Panc1 (cell line): ENCODE data around the gene PKD2L2. TPM values are rescaled to one million over a fixed set of nuclear protein-coding genes. Genes with fewer than 3 reads are reported as not detected.

ENCODE experiments used
- ATAC-seq: fragments of 200-7000 bp; cut with Tn5 transposase; 2 replicates; pipeline ENCODE4 v1.9.1; 2020; ENCODE audit warnings: mild to moderate bottlenecking, moderate library complexity
- BruUV-seq: library from RNA; stranded (reverse); fragments of 400-500 nt; replicated peaks from 2 replicates; lab custom pipeline; 2021; lab: Mats Ljungman, UMichigan
- CTCF ChIA-PET: fragments of 300-600 bp; sonication (Branson Sonifier 250); formaldehyde crosslinking; loops from one replicate; lab custom pipeline; 2022; ENCODE audit warnings: antibody characterized with exemption; lab: Charles Lee
- POLR2A ChIA-PET: fragments of 300-600 bp; sonication (Branson Sonifier 250); formaldehyde crosslinking; loops from one replicate; lab custom pipeline; 2022; ENCODE audit warnings: antibody characterized with exemption; lab: Charles Lee
- DNase-seq: peaks from one replicate; pipeline ENCODE4 v3.0.0-alpha.2; 2010; ENCODE audit warnings: low read depth, low spot score
- H3K27ac ChIP-seq: 2 replicates; pipeline ENCODE4 v1.5.1; 2011; ENCODE audit warnings: mild to moderate bottlenecking, low read length, inconsistent platforms
- H3K27me3 ChIP-seq: fragments of 200-500 bp; sonication (Bioruptor generic); 2 replicates; pipeline ENCODE4 v1.6.0; 2014; ENCODE audit warnings: low read length, inconsistent platforms; ENCODE audit not compliant: control insufficient read depth, insufficient read depth
- H3K36me3 ChIP-seq: fragments of 200-500 bp; sonication (Bioruptor generic); 2 replicates; pipeline ENCODE4 v1.5.1; 2014; ENCODE audit warnings: inconsistent platforms, mild to moderate bottlenecking, low read length, moderate library complexity; ENCODE audit not compliant: control insufficient read depth, insufficient read depth
- H3K4me1 ChIP-seq: 2 replicates; pipeline ENCODE4 v1.5.1; 2011; ENCODE audit warnings: inconsistent platforms, mild to moderate bottlenecking, low read length, moderate library complexity; ENCODE audit not compliant: control insufficient read depth, insufficient read depth
- H3K4me3 ChIP-seq, 2 experiments: 2 replicates each; pipeline ENCODE4 v1.5.1; 2011 to 2012; ENCODE audit warnings: low read depth in 2 of 2, low read length in 2 of 2, mild to moderate bottlenecking in 2 of 2, inconsistent platforms in 1 of 2, moderate library complexity in 1 of 2
- H3K9me3 ChIP-seq: fragments of 200-500 bp; sonication (Bioruptor generic); 2 replicates; pipeline ENCODE4 v1.5.1; 2014; ENCODE audit warnings: low read depth, mild to moderate bottlenecking, inconsistent platforms, low read length, moderate library complexity; ENCODE audit not compliant: control insufficient read depth, insufficient read depth
- CTCF ChIP-seq: fragments of 450-650 bp; IDR thresholded peaks from 2 replicates; pipeline ENCODE4 v1.5.1; 2017; ENCODE audit warnings: mild to moderate bottlenecking
- POLR2AphosphoS5 ChIP-seq: IDR thresholded peaks from 2 replicates; pipeline ENCODE4 v1.6.1; 2012; ENCODE audit warnings: mild to moderate bottlenecking, low read depth, low read length, moderate library complexity
- REST ChIP-seq, 2 experiments: IDR thresholded peaks; 2 replicates each; pipeline ENCODE4 v1.6.1; 2011 to 2012; ENCODE audit warnings: low read depth in 2 of 2, control low read depth in 1 of 2, low read length in 1 of 2, mild to moderate bottlenecking in 1 of 2, moderate library complexity in 1 of 2; ENCODE audit not compliant: insufficient read depth in 1 of 2
- SIN3A ChIP-seq: IDR thresholded peaks from 2 replicates; pipeline ENCODE4 v1.6.1; 2012; ENCODE audit warnings: low read depth, mild to moderate bottlenecking, low read length, moderate library complexity, borderline replicate concordance; ENCODE audit not compliant: insufficient read depth
- TCF7L2 ChIP-seq: IDR thresholded peaks from 2 replicates; pipeline ENCODE4 v1.6.1; 2011; ENCODE audit warnings: mild to moderate bottlenecking, low read depth, low read length, inconsistent platforms
- in situ Hi-C: cut with HindIII; loops from 2 replicates; pipeline ENCODE4 v1.10.0; 2016; ENCODE audit warnings: low sequenced_read_pairs, low pct_unique_long_range_greater_than_20kb
- intact Hi-C: fragments of 100-400 bp; cut with micrococcal nuclease; formaldehyde crosslinking; loops from one replicate; pipeline ENCODE4 v1.10.0; 2022; ENCODE audit not compliant: unreplicated experiment
- total RNA-seq: library from RNA; stranded (reverse); gene quantifications from one replicate; pipeline ENCODE4 v1.2.1, GENCODE V29; 2021; ENCODE audit not compliant: unreplicated experiment

The PKD2L2 gene
- total RNA-seq, 1 experiment from 2014 or later, result not detected

DNA sequence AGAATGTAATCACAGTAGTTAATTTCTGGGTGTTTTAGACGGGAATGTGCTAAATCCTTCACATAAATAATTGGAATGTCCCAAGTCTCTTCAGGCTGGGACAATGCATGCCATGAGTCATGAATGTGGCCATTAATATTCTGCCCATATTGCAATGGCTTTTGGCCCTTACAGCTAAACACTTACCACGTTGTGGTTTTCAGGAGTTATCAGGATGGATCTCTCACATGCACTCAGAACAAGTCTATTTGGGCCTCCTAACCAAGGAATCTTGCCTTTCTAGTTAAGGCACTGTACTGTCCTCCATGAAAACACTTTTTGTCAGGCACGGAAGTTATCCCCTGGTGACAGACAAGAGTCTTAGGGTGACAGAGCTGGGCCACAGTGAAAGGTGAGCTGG, 32.7 kb downstream of the PKD2L2 start:
- no peaks in the 10 kb centered on the region for H3K9me3 ChIP-seq
- no peaks in the 10 kb centered on the region for H3K4me1 ChIP-seq
- DNase-seq, result no peak
- BruUV-seq, result no TSS peak
- ChIA-PET POLR2A (no interaction called here), CTCF (no interaction called here)
- TF ChIP-seq CTCF (no peak), POLR2AphosphoS5 (no peak), TCF7L2 (no peak), REST (IDR thresholded peaks at IDR 0.05; ENCODE audit: insufficient read depth in 1 of 2, low read depth in 2 of 2, low read length in 1 of 2) (no peak), SIN3A (no peak)
- intact Hi-C loops, result no loop called here
- in situ Hi-C loops, result no loop called here
- no peak for ATAC-seq
- H3K27me3 ChIP-seq, result no peaks in the 10 kb centered on the region
- no peaks in the 10 kb centered on the region; the same call in 1 of the 2 replicates for H3K36me3 ChIP-seq
- H3K27ac ChIP-seq, result no peak overlapping the region
- no peak overlapping the region for H3K4me3 ChIP-seq

- in situ Hi-C loops (no loop called here), intact Hi-C loops (no loop called here)
- BruUV-seq, result TSS peak; percentile 44
Observed at GRCh38 chr5:137923856-137924255, 34.6 kb downstream of the PKD2L2 start.

More at GRCh38 chr5:137923856-137924255, 34.6 kb downstream of the PKD2L2 start:
- TF ChIP-seq POLR2AphosphoS5 (peak; percentile 5; the same call in 1 of the 2 replicates), REST (IDR thresholded peaks at IDR 0.05; ENCODE audit: insufficient read depth in 1 of 2, low read depth in 2 of 2, low read length in 1 of 2) (no peak)
- CTCF ChIA-PET, result no interaction called here
- H3K36me3 ChIP-seq, result no peaks in the 10 kb centered on the region; the same call in 1 of the 2 replicates
- POLR2A ChIA-PET, result no interaction called here
- no peak overlapping the region for H3K4me3 ChIP-seq
- H3K9me3 ChIP-seq, result no peaks in the 10 kb centered on the region
- ATAC-seq (peak; percentile 63; the same call in 1 of the 2 replicates), DNase-seq (no peak)
- no peak overlapping the region for H3K27ac ChIP-seq
- H3K27me3 ChIP-seq, result no peaks in the 10 kb centered on the region
- H3K4me1 ChIP-seq, result no peaks in the 10 kb centered on the region
